ENCODE measurements around the gene NR2E1.

The NR2E1 gene

GRCh38 chr6:108130262-108130661 is 35.6 kb upstream of the NR2E1 start:
- no peak for DNase-seq (ENCODE audit: low read depth)
- TF ChIP-seq CTCF (IDR thresholded peaks at IDR 0.05; ENCODE audit: low read depth, low read length, missing control alignments) = no peak
- no peak overlapping the region for H3K4me3 ChIP-seq (ENCODE audit: low read depth, low read length)
- in situ Hi-C loops (cut with HindIII; ENCODE audit: low sequenced_read_pairs) = no loop called here

GRCh38 chr6:108132863-108133262 is 33.0 kb upstream of the NR2E1 start:
- in situ Hi-C loops (cut with HindIII; ENCODE audit: low sequenced_read_pairs) = no loop called here
- no peak overlapping the region for H3K4me3 ChIP-seq (ENCODE audit: low read depth, low read length)
- DNase-seq (ENCODE audit: low read depth) = no peak
- TF ChIP-seq CTCF (IDR thresholded peaks at IDR 0.05; ENCODE audit: low read depth, low read length, missing control alignments) = no peak

GRCh38 chr6:108133594-108134179 is 32.1 kb upstream of the NR2E1 start:
- in situ Hi-C loops (cut with HindIII; ENCODE audit: low sequenced_read_pairs) = no loop called here
- peak; percentile 75 for DNase-seq (ENCODE audit: low read depth)
- TF ChIP-seq CTCF (IDR thresholded peaks at IDR 0.05; ENCODE audit: low read depth, low read length, missing control alignments) = no peak
- peak overlapping the region; percentile 35 for H3K4me3 ChIP-seq (ENCODE audit: low read depth, low read length)

GRCh38 chr6:108134213-108134970 is 31.4 kb upstream of the NR2E1 start:
- peak overlapping the region; percentile 35 for H3K4me3 ChIP-seq (ENCODE audit: low read depth, low read length)
- no peak for TF ChIP-seq CTCF (IDR thresholded peaks at IDR 0.05; ENCODE audit: low read depth, low read length, missing control alignments)
- in situ Hi-C loops (cut with HindIII; ENCODE audit: low sequenced_read_pairs) = no loop called here
- no peak for DNase-seq (ENCODE audit: low read depth)

- in situ Hi-C loops (cut with HindIII; ENCODE audit: low sequenced_read_pairs) = no loop called here
Measured at GRCh38 chr6:108142240-108142639, 23.6 kb upstream of the NR2E1 start.

GRCh38 chr6:108145639-108146038 is 20.2 kb upstream of the NR2E1 start:
- TF ChIP-seq CTCF (IDR thresholded peaks at IDR 0.05; ENCODE audit: low read depth, low read length, missing control alignments) = no peak
- no peak for DNase-seq (ENCODE audit: low read depth)
- H3K4me3 ChIP-seq (ENCODE audit: low read depth, low read length) = no peak overlapping the region
- in situ Hi-C loops (cut with HindIII; ENCODE audit: low sequenced_read_pairs) = no loop called here

More at GRCh38 chr6:108142240-108142639, 23.6 kb upstream of the NR2E1 start:
- DNase-seq (ENCODE audit: low read depth) = no peak
- no peak for TF ChIP-seq CTCF (IDR thresholded peaks at IDR 0.05; ENCODE audit: low read depth, low read length, missing control alignments)
- no peak overlapping the region for H3K4me3 ChIP-seq (ENCODE audit: low read depth, low read length)

Data from astrocyte of the cerebellum (primary cell).